H1 (cell line): ENCODE results near the gene DHTKD1.

Source experiments
- ATF2 ChIP-seq: IDR thresholded peaks from 2 replicates; pipeline ENCODE4 v1.6.1; 2012; ENCODE audit warnings: low read length, inconsistent platforms
- CHD2 ChIP-seq: IDR thresholded peaks from 2 replicates; pipeline ENCODE4 v1.6.1; 2012; ENCODE audit warnings: low read length, improper control_type of control experiment
- EZH2 ChIP-seq: fragments of 200-600 bp; sonication (generic); IDR thresholded peaks from 2 replicates; pipeline ENCODE4 v1.7.1; 2012; ENCODE audit warnings: low read depth, mild to moderate bottlenecking, moderate library complexity, low read length, inconsistent platforms; ENCODE audit not compliant: severe bottlenecking
- GABPA ChIP-seq: IDR thresholded peaks from 2 replicates; pipeline ENCODE4 v1.6.1; 2011; ENCODE audit warnings: mild to moderate bottlenecking, low read length, moderate library complexity, borderline replicate concordance; ENCODE audit not compliant: insufficient read depth
- JUND ChIP-seq: IDR thresholded peaks from 2 replicates; pipeline ENCODE4 v1.6.1; 2011; ENCODE audit warnings: mild to moderate bottlenecking, improper control_type of control experiment, low read length
- MAFK ChIP-seq: IDR thresholded peaks from 2 replicates; pipeline ENCODE4 v1.6.1; 2012; ENCODE audit warnings: low read depth, mild to moderate bottlenecking, improper control_type of control experiment, low read length
- NRF1 ChIP-seq: IDR thresholded peaks from 2 replicates; pipeline ENCODE4 v1.6.1; 2011; ENCODE audit warnings: mild to moderate bottlenecking, low read depth, low read length, improper control_type of control experiment
- POLR2A ChIP-seq, 2 experiments: IDR thresholded peaks; 1 replicate in 1 of 2; 2 replicates in 1 of 2; pipeline ENCODE4 v1.6.1; 2011; ENCODE audit warnings: low read depth in 2 of 2, low read length in 2 of 2, mild to moderate bottlenecking in 2 of 2; ENCODE audit errors: control extremely low read depth in 1 of 2
- SUZ12 ChIP-seq: fragments of 200-600 bp; sonication (generic); IDR thresholded peaks from 2 replicates; pipeline ENCODE4 v1.6.1; 2012; ENCODE audit warnings: mild to moderate bottlenecking, inconsistent platforms, low read length, moderate library complexity, mixed read lengths
- TAF1 ChIP-seq: IDR thresholded peaks from 2 replicates; pipeline ENCODE4 v1.6.1; 2011; ENCODE audit warnings: mild to moderate bottlenecking, low read depth, low read length
- TBP ChIP-seq: IDR thresholded peaks from 2 replicates; pipeline ENCODE4 v1.6.1; 2011; ENCODE audit warnings: low read depth, low read length, improper control_type of control experiment
- USF2 ChIP-seq: IDR thresholded peaks from 2 replicates; pipeline ENCODE4 v1.6.1; 2011; ENCODE audit warnings: low read length, improper control_type of control experiment
- TF ChIP-seq, protein P1 (sequence below), 3 experiments: IDR thresholded peaks; 1 replicate in 2 of 3; 2 replicates in 1 of 3; pipeline versions ENCODE4 v1.5.1 to v1.6.1; 2011; ENCODE audit warnings: low read length in 3 of 3, mild to moderate bottlenecking in 3 of 3, inconsistent platforms in 2 of 3, low read depth in 1 of 3, moderate library complexity in 1 of 3; ENCODE audit not compliant: insufficient read depth in 1 of 3; ENCODE audit errors: control extremely low read depth in 1 of 3

DNA sequence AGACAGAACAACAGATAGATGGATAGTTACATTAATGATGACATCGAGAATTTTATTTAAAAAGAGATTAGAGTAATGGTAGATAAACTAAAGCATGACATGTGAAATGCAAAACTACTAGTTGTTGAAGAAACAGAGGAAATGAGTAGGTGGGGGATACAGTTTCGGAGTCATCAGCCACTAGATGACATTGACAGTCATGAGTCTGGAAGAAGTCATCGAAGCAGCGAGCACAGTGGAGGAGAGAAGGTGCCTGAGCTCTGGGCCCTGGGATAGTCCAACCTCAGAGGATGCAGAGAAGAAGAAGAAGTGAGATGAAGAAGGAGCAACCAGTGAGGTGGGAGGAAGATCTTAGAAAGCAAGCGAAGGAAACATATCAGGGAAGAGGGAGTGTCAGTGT lies 40.5 kb downstream of the DHTKD1 start:
- TF ChIP-seq USF2 (no peak), MAFK (no peak), ATF2 (no peak), SUZ12 (no peak), POLR2A (IDR thresholded peaks at IDR 0.05; ENCODE audit: control extremely low read depth in 1 of 2, low read depth in 2 of 2, low read length in 2 of 2) (no peak), EZH2 (no peak), TBP (no peak), CHD2 (no peak), JUND (no peak), NRF1 (no peak), TAF1 (no peak), GABPA (no peak)
- TF ChIP-seq, protein P1, sequence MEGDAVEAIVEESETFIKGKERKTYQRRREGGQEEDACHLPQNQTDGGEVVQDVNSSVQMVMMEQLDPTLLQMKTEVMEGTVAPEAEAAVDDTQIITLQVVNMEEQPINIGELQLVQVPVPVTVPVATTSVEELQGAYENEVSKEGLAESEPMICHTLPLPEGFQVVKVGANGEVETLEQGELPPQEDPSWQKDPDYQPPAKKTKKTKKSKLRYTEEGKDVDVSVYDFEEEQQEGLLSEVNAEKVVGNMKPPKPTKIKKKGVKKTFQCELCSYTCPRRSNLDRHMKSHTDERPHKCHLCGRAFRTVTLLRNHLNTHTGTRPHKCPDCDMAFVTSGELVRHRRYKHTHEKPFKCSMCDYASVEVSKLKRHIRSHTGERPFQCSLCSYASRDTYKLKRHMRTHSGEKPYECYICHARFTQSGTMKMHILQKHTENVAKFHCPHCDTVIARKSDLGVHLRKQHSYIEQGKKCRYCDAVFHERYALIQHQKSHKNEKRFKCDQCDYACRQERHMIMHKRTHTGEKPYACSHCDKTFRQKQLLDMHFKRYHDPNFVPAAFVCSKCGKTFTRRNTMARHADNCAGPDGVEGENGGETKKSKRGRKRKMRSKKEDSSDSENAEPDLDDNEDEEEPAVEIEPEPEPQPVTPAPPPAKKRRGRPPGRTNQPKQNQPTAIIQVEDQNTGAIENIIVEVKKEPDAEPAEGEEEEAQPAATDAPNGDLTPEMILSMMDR (IDR thresholded peaks at IDR 0.05; ENCODE audit: control extremely low read depth in 1 of 3, insufficient read depth in 1 of 3, low read depth in 1 of 3, low read length in 3 of 3) = no peak
